PC-3 (cell line): Measurements from ENCODE around the gene ZFYVE28. TPM values are rescaled to one million over a fixed set of nuclear protein-coding genes. Genes with fewer than 3 reads are reported as not detected.

Experiments used
- ATAC-seq: fragments of 200-7000 bp; cut with Tn5 transposase; 2 replicates; pipeline ENCODE4 v1.9.1; 2020; ENCODE audit warnings: mild to moderate bottlenecking, moderate library complexity
- BruUV-seq: library from RNA; stranded (reverse); fragments of 400-500 nt; replicated peaks from 2 replicates; lab custom pipeline; 2021; lab: Mats Ljungman, UMichigan
- CTCF ChIA-PET: fragments of 300-600 bp; sonication (Branson Sonifier 250); formaldehyde crosslinking; loops from one replicate; lab custom pipeline; 2022; ENCODE audit warnings: antibody characterized with exemption; lab: Charles Lee
- POLR2A ChIA-PET: fragments of 300-600 bp; sonication (Branson Sonifier 250); formaldehyde crosslinking; loops from one replicate; lab custom pipeline; 2022; ENCODE audit warnings: antibody characterized with exemption; ENCODE audit not compliant: unreplicated experiment; lab: Charles Lee
- DNase-seq: peaks from one replicate; pipeline ENCODE4 v3.0.0-alpha.2; 2015
- H2AFZ ChIP-seq: fragments of 300-600 bp; sonication (generic); 2 replicates; pipeline ENCODE4 v1.6.0; 2016; ENCODE audit warnings: antibody characterized with exemption, low read length
- H3F3A ChIP-seq: fragments of 300-600 bp; sonication (generic); one replicate; pipeline ENCODE4 v1.6.0; 2017; ENCODE audit warnings: antibody characterized with exemption, low read length, control low read depth, mild to moderate bottlenecking; ENCODE audit not compliant: unreplicated experiment
- H3K27ac ChIP-seq: fragments of 300-600 bp; sonication (generic); 2 replicates; pipeline ENCODE4 v1.5.1; 2016; ENCODE audit warnings: mild to moderate bottlenecking, low read length
- H3K27me3 ChIP-seq: fragments of 300-600 bp; sonication (generic); 2 replicates; pipeline ENCODE4 v1.6.1; 2016; ENCODE audit warnings: low read length, mixed read lengths
- H3K36me3 ChIP-seq: fragments of 300-600 bp; sonication (generic); 2 replicates; pipeline ENCODE4 v1.6.1; 2016; ENCODE audit warnings: low read depth, mixed run types, low read length, mixed read lengths
- H3K4me1 ChIP-seq: fragments of 300-600 bp; sonication (generic); 2 replicates; pipeline ENCODE4 v1.5.1; 2016; ENCODE audit warnings: low read length; ENCODE audit not compliant: insufficient read depth
- H3K4me2 ChIP-seq: fragments of 300-600 bp; sonication (generic); 2 replicates; pipeline ENCODE4 v1.6.0; 2016; ENCODE audit warnings: low read length
- H3K4me3 ChIP-seq: fragments of 300-600 bp; sonication (generic); 2 replicates; pipeline ENCODE4 v1.5.1; 2016; ENCODE audit warnings: mild to moderate bottlenecking, low read length, mixed read lengths
- H3K79me2 ChIP-seq: fragments of 300-600 bp; sonication (generic); 2 replicates; pipeline ENCODE4 v1.6.1; 2017; ENCODE audit warnings: low read length, mixed read lengths
- H3K9ac ChIP-seq: fragments of 300-600 bp; sonication (generic); 2 replicates; pipeline ENCODE4 v1.6.0; 2016; ENCODE audit warnings: mild to moderate bottlenecking, low read length
- H3K9me2 ChIP-seq: fragments of 300-600 bp; sonication (generic); replicated peaks from 2 replicates; pipeline ENCODE4 v1.6.1; 2016; ENCODE audit warnings: mixed run types, low read length, mixed read lengths
- H3K9me3 ChIP-seq: fragments of 300-600 bp; sonication (generic); 2 replicates; pipeline ENCODE4 v1.6.1; 2016; ENCODE audit warnings: low read length, mixed read lengths
- H4K20me1 ChIP-seq: fragments of 300-600 bp; sonication (generic); 2 replicates; pipeline ENCODE4 v1.6.1; 2016; ENCODE audit warnings: low read length, mixed read lengths
- CTCF ChIP-seq: fragments of 300-600 bp; sonication (generic); conservative IDR thresholded peaks from 2 replicates; pipeline ENCODE4 v1.5.1; 2017; ENCODE audit warnings: antibody characterized with exemption, low read depth, mild to moderate bottlenecking, low read length
- EZH2 ChIP-seq: fragments of 300-600 bp; sonication (generic); IDR thresholded peaks from one replicate; pipeline ENCODE4 v1.6.1; 2017; ENCODE audit warnings: antibody characterized with exemption, mild to moderate bottlenecking, low read length; ENCODE audit not compliant: unreplicated experiment
- EZH2phosphoT487 ChIP-seq: fragments of 300-600 bp; sonication (generic); IDR thresholded peaks from 2 replicates; pipeline ENCODE4 v1.6.1; 2018; ENCODE audit warnings: mild to moderate bottlenecking, antibody characterized with exemption, low read length, borderline replicate concordance
- intact Hi-C: fragments of 100-400 bp; cut with micrococcal nuclease; formaldehyde crosslinking; loops from 2 replicates; pipeline ENCODE4 v1.9.0; 2023
- total RNA-seq: library from RNA; depleted of rRNA; stranded (reverse); fragments of >200 nt; gene quantifications from 2 replicates; pipeline ENCODE4 v1.2.3, GENCODE V29; 2014

ZFYVE28 gene
- total RNA-seq, 1 experiment from 2014 or later = 8.0 TPM

GRCh38 chr4:2362266-2363055 is 56.0 kb downstream of the ZFYVE28 start:
- Histone ChIP-seq H3K27ac (no peak overlapping the region), H3K4me3 (no peak overlapping the region), H3K27me3 (no peaks in the 10 kb centered on the region), H3K79me2 (no peaks in the 10 kb centered on the region), H4K20me1 (no peaks in the 10 kb centered on the region), H3K9me2 (no peaks in the 10 kb centered on the region), H3F3A (no peaks in the 10 kb centered on the region), H3K4me1 (peaks cover 3% of the 10 kb centered on the region; the same call in 1 of the 2 replicates), H3K36me3 (no peaks in the 10 kb centered on the region), H3K4me2 (no peak overlapping the region), H2AFZ (no peak overlapping the region), H3K9me3 (no peaks in the 10 kb centered on the region), H3K9ac (no peak overlapping the region)
- ATAC-seq = no peak
- CTCF ChIA-PET = no interaction called here
- TF ChIP-seq EZH2 = no peak
- no peak for TF ChIP-seq CTCF
- no peak for TF ChIP-seq EZH2phosphoT487
- no peak for DNase-seq
- no TSS peak for BruUV-seq
- POLR2A ChIA-PET = no interaction called here
- intact Hi-C loops = no loop called here

- Histone ChIP-seq H3K9ac (no peak overlapping the region), H3F3A (no peaks in the 10 kb centered on the region), H3K9me2 (no peaks in the 10 kb centered on the region), H2AFZ (no peak overlapping the region), H3K27ac (no peak overlapping the region), H3K9me3 (no peaks in the 10 kb centered on the region), H3K36me3 (no peaks in the 10 kb centered on the region), H3K79me2 (no peaks in the 10 kb centered on the region), H4K20me1 (no peaks in the 10 kb centered on the region), H3K4me1 (peaks cover 3% of the 10 kb centered on the region; the same call in 1 of the 2 replicates), H3K27me3 (no peaks in the 10 kb centered on the region), H3K4me2 (no peak overlapping the region), H3K4me3 (no peak overlapping the region)
- TF ChIP-seq EZH2phosphoT487 = no peak
- TF ChIP-seq EZH2 = no peak
- TF ChIP-seq CTCF = no peak
- ChIA-PET CTCF (interaction anchor here (0.6 kb wide), 2 partner anchors 57 to 394 kb away, joined by 3 read pairs; partner anchors contain the start of genes CFAP99 and TNIP2), POLR2A (no interaction called here)
- no TSS peak for BruUV-seq
- intact Hi-C loops = no loop called here
- ATAC-seq (no peak), DNase-seq (no peak)
Observed at GRCh38 chr4:2361366-2362265, 56.8 kb downstream of the ZFYVE28 start.
